GM12801 (cell line): ENCODE results near the gene DIP2A.

Experiments
- CTCF ChIP-seq: IDR thresholded peaks from one replicate; pipeline ENCODE4 v1.5.1; 2011; ENCODE audit warnings: control low read depth; ENCODE audit not compliant: insufficient read length; ENCODE audit errors: extremely low read depth

Gene DIP2A

DNA sequence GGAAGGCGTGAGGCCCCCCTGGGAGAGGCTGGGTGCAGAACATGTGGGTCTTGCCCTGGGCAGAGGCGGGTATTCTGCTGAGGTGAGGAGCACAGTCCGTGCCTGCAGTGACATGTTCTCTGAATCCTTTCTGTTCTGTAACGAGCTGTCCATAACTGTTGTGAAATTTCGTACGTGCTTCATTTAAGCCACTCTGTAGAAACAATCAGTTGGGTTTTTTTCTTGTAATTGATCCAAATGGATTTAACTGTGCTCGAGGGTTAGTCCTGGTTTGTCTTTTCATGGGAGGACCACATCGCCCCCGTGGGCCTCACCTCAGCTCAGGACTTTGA, 45.4 kb upstream of the DIP2A start:
- TF ChIP-seq CTCF, result no peak

GRCh38 chr21:46414965-46415275, 43.8 kb upstream of the DIP2A start:
- no peak for TF ChIP-seq CTCF

DNA sequence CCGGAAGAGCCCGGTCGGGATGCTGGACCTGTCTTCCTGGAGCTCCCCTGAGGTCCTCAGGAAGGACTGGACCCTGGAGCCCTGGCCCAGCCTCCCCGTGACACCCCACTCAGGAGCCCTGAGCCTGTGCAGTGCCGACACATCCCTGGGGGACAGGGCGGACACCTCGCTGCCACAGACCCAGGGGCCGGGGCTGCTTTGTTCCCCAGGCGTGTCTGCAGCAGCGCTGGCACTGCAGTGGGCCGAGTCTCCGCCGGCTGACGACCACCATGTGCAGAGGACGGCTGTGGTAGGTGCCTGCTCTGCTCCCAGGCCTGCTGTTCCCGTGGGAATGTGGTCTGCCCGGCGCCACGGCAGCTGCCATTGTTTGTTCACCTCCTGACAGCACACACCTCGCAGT, 42.1 kb upstream of the DIP2A start:
- no peak for TF ChIP-seq CTCF

GRCh38 chr21:46418265-46418946, 40.3 kb upstream of the DIP2A start:
- no peak for TF ChIP-seq CTCF

- TF ChIP-seq CTCF, result no peak
Observed at GRCh38 chr21:46420241-46421190, 38.2 kb upstream of the DIP2A start.

DNA sequence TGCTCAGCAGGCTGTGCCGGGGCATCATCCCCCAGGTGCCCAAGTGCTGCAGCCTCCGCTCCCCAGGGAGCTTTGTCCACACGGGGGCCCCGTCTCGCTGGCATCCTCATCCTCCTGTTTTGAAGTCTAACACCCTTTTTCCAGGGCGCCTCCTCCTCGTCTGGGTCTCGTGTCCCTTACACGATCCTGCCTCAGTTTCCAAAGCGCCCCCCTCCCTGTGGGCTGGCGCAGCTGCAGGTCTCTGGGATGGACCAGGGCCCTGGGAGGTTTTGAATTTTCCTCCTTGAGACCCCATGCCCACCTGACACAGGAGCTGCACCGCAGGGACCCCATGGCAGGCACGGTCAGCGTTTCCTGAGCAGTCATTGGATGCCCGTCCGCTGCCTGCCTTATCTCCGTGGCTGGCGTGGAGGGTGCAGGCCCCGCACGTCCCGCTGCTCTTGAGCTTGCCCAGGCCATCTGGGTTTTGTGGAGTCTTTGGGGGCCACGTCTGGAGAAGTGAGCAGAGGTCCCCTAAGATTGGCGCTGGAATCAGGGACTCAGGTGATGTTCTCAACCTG, 37.4 kb upstream of the DIP2A start:
- TF ChIP-seq CTCF, result no peak

DNA sequence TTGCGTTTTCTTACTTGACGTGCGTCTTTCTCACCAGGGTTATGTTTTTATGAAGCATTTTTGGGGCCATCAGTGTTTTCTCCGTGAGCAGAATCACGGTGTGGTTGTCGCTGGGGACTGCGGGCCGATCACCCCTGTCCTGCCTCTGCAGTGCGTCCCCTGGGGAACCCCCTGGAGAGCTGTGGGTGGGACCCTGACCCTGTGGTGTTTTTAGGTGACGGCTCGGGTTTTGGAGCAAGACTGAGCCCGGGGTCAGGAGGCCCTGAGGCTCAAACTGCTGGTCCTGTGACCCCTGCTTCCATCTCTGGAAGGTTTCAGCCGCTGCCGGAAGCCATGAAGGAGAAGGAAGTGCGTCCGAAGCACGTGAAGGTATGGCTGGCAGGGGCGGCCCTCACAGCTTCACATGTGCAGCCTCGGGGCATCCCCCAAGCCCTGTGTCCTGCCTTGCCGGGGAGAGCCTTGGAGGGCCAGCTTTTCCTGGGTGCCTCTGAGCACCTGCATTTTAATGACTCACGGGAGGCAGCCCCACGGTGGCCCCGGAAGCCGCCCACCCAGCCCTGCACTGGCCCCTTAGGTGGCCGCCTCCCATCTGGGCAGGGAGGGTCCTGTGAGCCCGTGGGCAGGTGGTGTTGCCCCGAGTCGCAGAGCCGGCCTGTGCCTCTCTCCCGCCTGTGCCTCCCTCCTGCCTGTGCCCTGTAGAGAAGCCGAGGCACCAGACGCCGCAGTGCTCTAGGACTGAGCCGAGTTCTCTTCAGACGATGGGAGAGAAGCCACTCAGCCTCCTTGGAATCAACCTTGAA, 36.7 kb upstream of the DIP2A start:
- no peak for TF ChIP-seq CTCF
